Astrocyte (in vitro differentiated cells and primary cell): Measurements from ENCODE around the gene CFAP210. TPM values are rescaled to one million over a fixed set of nuclear protein-coding genes. Genes with fewer than 3 reads are reported as not detected.

ENCODE experiments used
- DNase-seq: peaks from one replicate; pipeline ENCODE4 v3.0.0-alpha.2; 2010; ENCODE audit warnings: low read depth
- FAIRE-seq: peaks from 2 replicates; lab custom pipeline; 2011; peaks lifted over from hg19 to GRCh38; lab: Jason Lieb, UNC
- H2AFZ ChIP-seq: 2 replicates; pipeline ENCODE4 v1.6.0; 2012; ENCODE audit warnings: low read depth, low read length, inconsistent platforms
- H3K27ac ChIP-seq: 2 replicates; pipeline ENCODE4 v1.5.1; 2011; ENCODE audit warnings: low read depth, low read length, inconsistent platforms
- H3K27me3 ChIP-seq: 2 replicates; pipeline ENCODE4 v1.6.0; 2011; ENCODE audit warnings: low read length, inconsistent platforms; ENCODE audit not compliant: insufficient read depth
- H3K36me3 ChIP-seq: 2 replicates; pipeline ENCODE4 v1.5.1; 2011; ENCODE audit warnings: low read length, inconsistent platforms; ENCODE audit not compliant: insufficient read depth
- H3K4me1 ChIP-seq: 2 replicates; pipeline ENCODE4 v1.5.1; 2011; ENCODE audit warnings: low read length, inconsistent platforms; ENCODE audit not compliant: insufficient read depth
- H3K4me2 ChIP-seq: 2 replicates; pipeline ENCODE4 v1.6.0; 2012; ENCODE audit warnings: low read length, inconsistent platforms
- H3K4me3 ChIP-seq: 2 replicates; pipeline ENCODE4 v1.5.1; 2011; ENCODE audit warnings: low read depth, mild to moderate bottlenecking, low read length, inconsistent platforms; ENCODE audit not compliant: insufficient read depth
- H3K79me2 ChIP-seq: 2 replicates; pipeline ENCODE4 v1.6.0; 2012; ENCODE audit warnings: mild to moderate bottlenecking, low read length, inconsistent platforms; ENCODE audit not compliant: insufficient read depth
- H3K9ac ChIP-seq: 2 replicates; pipeline ENCODE4 v1.6.0; 2012; ENCODE audit warnings: mild to moderate bottlenecking, low read length, inconsistent platforms
- H3K9me3 ChIP-seq: 2 replicates; pipeline ENCODE4 v1.5.1; 2012; ENCODE audit warnings: low read depth, mild to moderate bottlenecking, low read length, inconsistent platforms; ENCODE audit not compliant: insufficient read depth
- H4K20me1 ChIP-seq: 2 replicates; pipeline ENCODE4 v1.6.0; 2012; ENCODE audit warnings: low read length, inconsistent platforms; ENCODE audit not compliant: insufficient read depth
- H3K27ac Mint-ChIP-seq: one replicate; pipeline ENCODE4 v1.8.0; 2021; ENCODE audit warnings: mild to moderate bottlenecking, mixed read lengths; ENCODE audit not compliant: unreplicated experiment
- H3K27me3 Mint-ChIP-seq: one replicate; pipeline ENCODE4 v1.8.0; 2021; ENCODE audit warnings: low read depth, mixed read lengths; ENCODE audit not compliant: unreplicated experiment
- H3K36me3 Mint-ChIP-seq: one replicate; pipeline ENCODE4 v1.8.0; 2021; ENCODE audit warnings: low read depth, mixed read lengths; ENCODE audit not compliant: unreplicated experiment
- H3K4me1 Mint-ChIP-seq: one replicate; pipeline ENCODE4 v1.8.0; 2021; ENCODE audit warnings: low read depth, mixed read lengths; ENCODE audit not compliant: unreplicated experiment
- H3K4me3 Mint-ChIP-seq: one replicate; pipeline ENCODE4 v1.8.0; 2021; ENCODE audit warnings: mild to moderate bottlenecking, moderate library complexity, mixed read lengths; ENCODE audit not compliant: unreplicated experiment
- H3K9me3 Mint-ChIP-seq: one replicate; pipeline ENCODE4 v1.8.0; 2021; ENCODE audit warnings: mild to moderate bottlenecking, mixed read lengths; ENCODE audit not compliant: unreplicated experiment
- CTCF ChIP-seq: IDR thresholded peaks from 2 replicates; pipeline ENCODE4 v1.5.1; 2011; ENCODE audit warnings: low read depth, mild to moderate bottlenecking, inconsistent platforms, low read length, moderate library complexity; ENCODE audit not compliant: insufficient read depth
- EZH2 ChIP-seq: IDR thresholded peaks from 2 replicates; pipeline ENCODE4 v1.6.1; 2012; ENCODE audit warnings: mild to moderate bottlenecking, low read length, inconsistent platforms; ENCODE audit not compliant: insufficient read depth
- total RNA-seq: library from RNA; stranded (reverse); gene quantifications from 2 replicates; pipeline ENCODE4 v1.2.1, GENCODE V29; 2021

CFAP210 gene
- total RNA-seq, 1 donor from 2014 or later = 0.20 TPM

- peaks cover 2% of the 10 kb centered on the region for H3K9me3 Mint-ChIP-seq
- H3K27ac Mint-ChIP-seq = no peak overlapping the region
- FAIRE-seq (no peak), DNase-seq (no peak)
- Histone ChIP-seq H3K27ac (no peak overlapping the region), H3K27me3 (no peaks in the 10 kb centered on the region), H3K4me3 (no peak overlapping the region), H3K36me3 (no peaks in the 10 kb centered on the region), H3K9me3 (no peaks in the 10 kb centered on the region), H3K79me2 (no peaks in the 10 kb centered on the region), H4K20me1 (no peaks in the 10 kb centered on the region), H2AFZ (no peak overlapping the region), H3K4me2 (no peak overlapping the region), H3K4me1 (no peaks in the 10 kb centered on the region), H3K9ac (no peak overlapping the region)
- peaks cover 4% of the 10 kb centered on the region for H3K4me1 Mint-ChIP-seq
- peaks cover 2% of the 10 kb centered on the region for H3K36me3 Mint-ChIP-seq
- no peak overlapping the region for H3K4me3 Mint-ChIP-seq
- TF ChIP-seq EZH2 (no peak), CTCF (no peak)
- H3K27me3 Mint-ChIP-seq = no peaks in the 10 kb centered on the region
Observed at GRCh38 chr2:169711751-169712509, 17.7 kb upstream of the CFAP210 start.

GRCh38 chr2:169709981-169710380 is 15.8 kb upstream of the CFAP210 start:
- no peaks in the 10 kb centered on the region for H3K4me1 ChIP-seq
- no peak overlapping the region for H3K4me2 ChIP-seq
- H3K27ac Mint-ChIP-seq = no peak overlapping the region
- H3K4me3 ChIP-seq = no peak overlapping the region
- H3K27ac ChIP-seq = no peak overlapping the region
- H3K9ac ChIP-seq = no peak overlapping the region
- H3K9me3 Mint-ChIP-seq = peaks cover 2% of the 10 kb centered on the region
- H2AFZ ChIP-seq = no peak overlapping the region
- H3K27me3 Mint-ChIP-seq = no peaks in the 10 kb centered on the region
- H3K27me3 ChIP-seq = no peaks in the 10 kb centered on the region
- TF ChIP-seq EZH2 (no peak), CTCF (no peak)
- H3K79me2 ChIP-seq = no peaks in the 10 kb centered on the region
- DNase-seq = no peak
- H3K9me3 ChIP-seq = no peaks in the 10 kb centered on the region
- no peaks in the 10 kb centered on the region for H4K20me1 ChIP-seq
- H3K4me1 Mint-ChIP-seq = no peaks in the 10 kb centered on the region
- H3K36me3 Mint-ChIP-seq = peaks cover 3% of the 10 kb centered on the region
- FAIRE-seq = no peak
- no peaks in the 10 kb centered on the region for H3K36me3 ChIP-seq
- no peak overlapping the region for H3K4me3 Mint-ChIP-seq

- Histone ChIP-seq H3K36me3 (no peaks in the 10 kb centered on the region), H2AFZ (no peak overlapping the region), H3K27ac (no peak overlapping the region), H3K4me3 (no peak overlapping the region), H3K4me2 (no peak overlapping the region), H3K9ac (no peak overlapping the region), H3K79me2 (no peaks in the 10 kb centered on the region), H4K20me1 (no peaks in the 10 kb centered on the region), H3K4me1 (no peaks in the 10 kb centered on the region), H3K9me3 (no peaks in the 10 kb centered on the region), H3K27me3 (no peaks in the 10 kb centered on the region)
- H3K4me3 Mint-ChIP-seq = no peak overlapping the region
- FAIRE-seq (no peak), DNase-seq (no peak)
- H3K9me3 Mint-ChIP-seq = peaks cover 2% of the 10 kb centered on the region
- H3K27ac Mint-ChIP-seq = no peak overlapping the region
- TF ChIP-seq EZH2 = no peak
- no peaks in the 10 kb centered on the region for H3K4me1 Mint-ChIP-seq
- no peaks in the 10 kb centered on the region for H3K27me3 Mint-ChIP-seq
- peaks cover 4% of the 10 kb centered on the region for H3K36me3 Mint-ChIP-seq
Observed at GRCh38 chr2:169709331-169709730, 15.1 kb upstream of the CFAP210 start.
